SK-N-SH treated with all-trans-retinoic acid at 6 μM for 48 hours (cell line): Measurements from ENCODE around the gene AP1G2.
"Not testable (repeated sequence)": the region's sequence is repeated elsewhere in the genome, so short reads cannot be mapped to it uniquely, and the experiment has no call there.

Experiments
- ATAC-seq: fragments of 200-7000 bp; cut with Tn5 transposase; 3 replicates; pipeline ENCODE4 v1.9.1; 2020; ENCODE audit warnings: mild to moderate bottlenecking, moderate library complexity
- BACH2 ChIP-seq: fragments of 250-450 bp; sonication (Bioruptor Pico); IDR thresholded peaks from 2 replicates; pipeline ENCODE4 v1.9.0; 2021; ENCODE audit warnings: mild to moderate bottlenecking, borderline replicate concordance
- CREB5 ChIP-seq: fragments of 250-450 bp; sonication (Bioruptor Pico); IDR thresholded peaks from 2 replicates; pipeline ENCODE4 v1.5.1; 2020; ENCODE audit warnings: low read depth, mild to moderate bottlenecking, moderate library complexity
- CSDC2 ChIP-seq: fragments of 250-450 bp; sonication (Bioruptor Pico); IDR thresholded peaks from 2 replicates; pipeline ENCODE4 v1.5.0; 2020; ENCODE audit warnings: mild to moderate bottlenecking, moderate library complexity
- CSRNP3 ChIP-seq: fragments of 250-450 bp; sonication (Bioruptor Pico); IDR thresholded peaks from 2 replicates; pipeline ENCODE4 v1.5.1; 2021; ENCODE audit warnings: mild to moderate bottlenecking, moderate library complexity
- ESRRG ChIP-seq: fragments of 250-450 bp; sonication (Bioruptor Pico); IDR thresholded peaks from 2 replicates; pipeline ENCODE4 v1.6.1; 2021; ENCODE audit warnings: mild to moderate bottlenecking
- GLIS3 ChIP-seq: fragments of 250-450 bp; sonication (Bioruptor Pico); IDR thresholded peaks from 2 replicates; pipeline ENCODE4 v1.5.0; 2020; ENCODE audit warnings: mild to moderate bottlenecking, moderate library complexity
- ISL1 ChIP-seq: fragments of 250-450 bp; sonication (Bioruptor Pico); IDR thresholded peaks from 2 replicates; pipeline ENCODE4 v2.1.2; 2022; ENCODE audit warnings: mild to moderate bottlenecking, moderate library complexity
- OSR1 ChIP-seq: fragments of 250-450 bp; sonication (Bioruptor Pico); IDR thresholded peaks from 2 replicates; pipeline ENCODE4 v1.8.0; 2022; ENCODE audit warnings: moderate library complexity, mild to moderate bottlenecking, inconsistent platforms
- PPARA ChIP-seq: fragments of 250-450 bp; sonication (Bioruptor Pico); IDR thresholded peaks from 2 replicates; pipeline ENCODE4 v1.5.0; 2020; ENCODE audit warnings: mild to moderate bottlenecking, borderline replicate concordance
- RARB ChIP-seq: fragments of 250-450 bp; sonication (Bioruptor Pico); IDR thresholded peaks from 2 replicates; pipeline ENCODE4 v1.8.0; 2021; ENCODE audit warnings: mild to moderate bottlenecking, moderate library complexity
- SNAI2 ChIP-seq: fragments of 250-450 bp; sonication (Bioruptor Pico); IDR thresholded peaks from 2 replicates; pipeline ENCODE4 v1.5.0; 2020; ENCODE audit warnings: mild to moderate bottlenecking, moderate library complexity
- TCF4 ChIP-seq: fragments of 250-450 bp; sonication (Bioruptor Pico); IDR thresholded peaks from 2 replicates; pipeline ENCODE4 v1.8.0; 2021; ENCODE audit warnings: mild to moderate bottlenecking, moderate library complexity, borderline replicate concordance
- TOX ChIP-seq: fragments of 250-450 bp; sonication (Bioruptor Pico); IDR thresholded peaks from 2 replicates; pipeline ENCODE4 v1.8.0; 2021; ENCODE audit warnings: mild to moderate bottlenecking, moderate library complexity, borderline replicate concordance
- TSHZ2 ChIP-seq: fragments of 250-450 bp; sonication (Bioruptor Pico); IDR thresholded peaks from 2 replicates; pipeline ENCODE4 v1.5.0; 2020; ENCODE audit warnings: mild to moderate bottlenecking, moderate library complexity
- ZC3H10 ChIP-seq: fragments of 250-450 bp; sonication (Bioruptor Pico); IDR thresholded peaks from 2 replicates; pipeline ENCODE4 v1.5.1; 2021; ENCODE audit warnings: mild to moderate bottlenecking, moderate library complexity
- ZFP3 ChIP-seq: fragments of 250-450 bp; sonication (Bioruptor Pico); IDR thresholded peaks from 2 replicates; pipeline ENCODE4 v1.5.0; 2020; ENCODE audit warnings: mild to moderate bottlenecking, moderate library complexity
- ZFP30 ChIP-seq: fragments of 450-650 bp; formaldehyde crosslinking; IDR thresholded peaks from 2 replicates; pipeline ENCODE4 v1.5.0; 2022; ENCODE audit warnings: mild to moderate bottlenecking, moderate library complexity
- ZNF565 ChIP-seq: fragments of 450-650 bp; formaldehyde crosslinking; conservative IDR thresholded peaks from 2 replicates; pipeline ENCODE4 v1.5.0; 2020; ENCODE audit warnings: low read depth, mild to moderate bottlenecking, moderate library complexity
- ZNF70 ChIP-seq: fragments of 450-650 bp; formaldehyde crosslinking; IDR thresholded peaks from 2 replicates; pipeline ENCODE4 v1.5.0; 2020; ENCODE audit warnings: mild to moderate bottlenecking, moderate library complexity
- ZNF8 ChIP-seq: fragments of 450-650 bp; formaldehyde crosslinking; IDR thresholded peaks from 2 replicates; pipeline ENCODE4 v1.5.0; 2020; ENCODE audit warnings: mild to moderate bottlenecking, moderate library complexity
- TF ChIP-seq, protein P1 (sequence below): fragments of 250-450 bp; sonication (Bioruptor Pico); IDR thresholded peaks from 2 replicates; pipeline ENCODE4 v1.8.0; 2021; ENCODE audit warnings: low read depth, mild to moderate bottlenecking, moderate library complexity, borderline replicate concordance
- TF ChIP-seq, protein P2 (sequence below): fragments of 250-450 bp; sonication (Bioruptor Pico); IDR thresholded peaks from 2 replicates; pipeline ENCODE4 v1.8.0; 2020; ENCODE audit warnings: mild to moderate bottlenecking, moderate library complexity, borderline replicate concordance

The AP1G2 gene

DNA sequence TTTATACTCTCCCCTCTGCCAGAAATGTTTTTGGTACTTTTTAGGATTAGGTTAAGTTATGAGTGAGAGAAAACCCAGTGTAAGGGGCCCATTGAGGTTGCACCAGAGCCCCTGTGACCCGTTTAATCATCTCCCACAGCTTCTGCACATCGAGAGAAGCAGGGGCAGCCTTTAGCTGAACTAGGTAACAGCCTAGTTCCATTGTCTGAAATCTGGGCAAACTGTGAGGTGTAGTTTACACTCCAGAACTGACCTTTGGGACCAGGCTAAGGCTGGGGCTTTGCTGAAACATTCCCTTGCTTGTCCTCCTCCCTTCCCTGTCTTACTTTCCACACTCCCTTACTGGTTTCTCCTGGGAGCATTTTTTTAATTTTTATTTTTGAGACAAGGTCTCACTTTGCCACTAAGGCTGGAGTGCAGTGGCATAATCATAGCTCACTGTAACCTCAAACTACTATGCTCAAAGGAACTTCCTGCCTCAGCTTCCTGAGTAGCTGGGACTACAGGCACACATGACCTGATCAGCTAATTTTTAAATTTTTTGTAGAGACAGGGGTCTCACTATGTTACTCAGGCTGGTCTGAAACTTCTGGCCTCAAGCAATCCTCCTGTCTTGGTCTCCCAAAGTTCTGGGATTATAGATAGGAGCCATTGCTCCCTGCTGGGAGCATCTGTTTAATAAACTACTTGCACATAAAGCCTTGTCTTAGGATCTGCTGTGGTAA lies 42.7 kb upstream of the AP1G2 start:
- no peak for ATAC-seq

DNA sequence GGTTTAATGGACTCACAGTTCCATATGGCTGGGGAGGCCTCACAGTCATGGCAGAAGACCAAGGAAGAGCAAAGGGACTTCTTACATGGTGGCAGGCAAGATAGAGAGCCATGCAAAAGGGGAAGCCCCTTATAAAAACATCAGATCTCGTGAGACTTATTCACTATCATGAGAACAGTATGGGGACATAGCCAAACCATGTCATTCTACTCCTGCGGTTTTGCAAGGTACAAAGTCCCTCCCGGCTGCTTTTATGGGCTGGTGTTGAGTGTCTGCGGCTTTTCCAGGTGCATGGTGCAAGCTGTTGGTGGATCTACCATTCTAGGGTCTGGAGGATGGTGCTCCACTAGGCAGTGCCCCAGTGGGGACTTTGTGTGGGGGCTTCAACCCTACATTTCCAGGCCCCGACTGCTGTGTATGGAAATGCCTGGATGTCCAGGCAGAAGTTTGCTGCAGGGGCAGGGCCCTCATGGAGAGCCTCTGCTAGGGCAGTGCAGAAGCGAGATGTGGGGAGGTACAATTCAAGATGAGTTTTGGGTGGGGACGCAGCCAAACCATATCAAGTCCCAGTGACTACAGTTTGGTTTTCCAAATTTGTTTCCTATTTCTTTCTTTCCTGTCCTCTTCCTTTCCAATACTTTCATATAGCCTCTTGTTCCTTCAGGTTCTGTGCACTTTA lies 42.0 kb upstream of the AP1G2 start:
- not testable (repeated sequence) for ATAC-seq

More for the DNA sequence above, 42.7 kb upstream of the AP1G2 start:
- TF ChIP-seq ZNF70, result no peak
- TF ChIP-seq ISL1 (CRISPR knock-in tag), result no peak
- no peak for TF ChIP-seq SNAI2
- TF ChIP-seq GLIS3, result no peak
- no peak for TF ChIP-seq ESRRG (CRISPR knock-in tag)
- no peak for TF ChIP-seq CSDC2
- TF ChIP-seq PPARA, result no peak
- TF ChIP-seq RARB, result no peak
- no peak for TF ChIP-seq OSR1 (CRISPR knock-in tag)
- TF ChIP-seq, protein P1, sequence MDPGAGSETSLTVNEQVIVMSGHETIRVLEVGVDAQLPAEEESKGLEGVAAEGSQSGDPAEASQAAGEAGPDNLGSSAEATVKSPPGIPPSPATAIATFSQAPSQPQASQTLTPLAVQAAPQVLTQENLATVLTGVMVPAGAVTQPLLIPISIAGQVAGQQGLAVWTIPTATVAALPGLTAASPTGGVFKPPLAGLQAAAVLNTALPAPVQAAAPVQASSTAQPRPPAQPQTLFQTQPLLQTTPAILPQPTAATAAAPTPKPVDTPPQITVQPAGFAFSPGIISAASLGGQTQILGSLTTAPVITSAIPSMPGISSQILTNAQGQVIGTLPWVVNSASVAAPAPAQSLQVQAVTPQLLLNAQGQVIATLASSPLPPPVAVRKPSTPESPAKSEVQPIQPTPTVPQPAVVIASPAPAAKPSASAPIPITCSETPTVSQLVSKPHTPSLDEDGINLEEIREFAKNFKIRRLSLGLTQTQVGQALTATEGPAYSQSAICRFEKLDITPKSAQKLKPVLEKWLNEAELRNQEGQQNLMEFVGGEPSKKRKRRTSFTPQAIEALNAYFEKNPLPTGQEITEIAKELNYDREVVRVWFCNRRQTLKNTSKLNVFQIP, result no peak
- no peak for TF ChIP-seq ZFP30 (CRISPR knock-in tag)
- TF ChIP-seq TCF4 (CRISPR knock-in tag), result no peak
- no peak for TF ChIP-seq ZC3H10 (CRISPR knock-in tag)
- TF ChIP-seq CREB5 (CRISPR knock-in tag), result no peak
- no peak for TF ChIP-seq TSHZ2 (CRISPR knock-in tag)
- TF ChIP-seq CSRNP3, result no peak
- TF ChIP-seq BACH2 (CRISPR knock-in tag), result no peak

GRCh38 chr14:23609001-23609400 lies 41.4 kb upstream of the AP1G2 start:
- TF ChIP-seq SNAI2 (no peak), ZNF70 (no peak), ZNF8 (CRISPR knock-in tag) (no peak)
- TF ChIP-seq, protein P1, result no peak
- ATAC-seq, result no peak

DNA sequence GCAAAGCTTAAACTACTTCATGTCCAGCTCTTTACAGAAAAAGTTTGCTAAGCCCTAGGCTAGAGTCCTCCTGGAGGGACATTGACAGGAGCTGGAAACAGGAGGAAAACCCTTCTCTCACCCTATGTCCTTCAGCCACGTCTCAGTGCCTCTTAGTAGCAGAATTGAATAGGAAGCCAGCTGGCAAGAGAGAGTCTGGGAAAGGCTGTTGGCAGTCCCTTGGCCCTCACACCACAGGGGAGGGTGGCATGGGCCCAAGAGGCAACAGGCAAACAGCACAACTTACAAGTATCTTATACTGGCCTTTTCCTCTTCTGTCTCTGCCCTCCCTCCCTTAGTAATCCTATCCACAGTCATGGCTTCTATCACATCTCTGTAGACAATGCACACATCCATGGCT lies 40.9 kb upstream of the AP1G2 start:
- no peak for ATAC-seq
- no peak for TF ChIP-seq PPARA
- TF ChIP-seq, protein P2, sequence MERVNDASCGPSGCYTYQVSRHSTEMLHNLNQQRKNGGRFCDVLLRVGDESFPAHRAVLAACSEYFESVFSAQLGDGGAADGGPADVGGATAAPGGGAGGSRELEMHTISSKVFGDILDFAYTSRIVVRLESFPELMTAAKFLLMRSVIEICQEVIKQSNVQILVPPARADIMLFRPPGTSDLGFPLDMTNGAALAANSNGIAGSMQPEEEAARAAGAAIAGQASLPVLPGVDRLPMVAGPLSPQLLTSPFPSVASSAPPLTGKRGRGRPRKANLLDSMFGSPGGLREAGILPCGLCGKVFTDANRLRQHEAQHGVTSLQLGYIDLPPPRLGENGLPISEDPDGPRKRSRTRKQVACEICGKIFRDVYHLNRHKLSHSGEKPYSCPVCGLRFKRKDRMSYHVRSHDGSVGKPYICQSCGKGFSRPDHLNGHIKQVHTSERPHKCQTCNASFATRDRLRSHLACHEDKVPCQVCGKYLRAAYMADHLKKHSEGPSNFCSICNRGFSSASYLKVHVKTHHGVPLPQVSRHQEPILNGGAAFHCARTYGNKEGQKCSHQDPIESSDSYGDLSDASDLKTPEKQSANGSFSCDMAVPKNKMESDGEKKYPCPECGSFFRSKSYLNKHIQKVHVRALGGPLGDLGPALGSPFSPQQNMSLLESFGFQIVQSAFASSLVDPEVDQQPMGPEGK (CRISPR knock-in tag), result no peak
- TF ChIP-seq ZFP3 (CRISPR knock-in tag), result no peak
- TF ChIP-seq ISL1 (CRISPR knock-in tag), result no peak
- TF ChIP-seq ZNF565 (CRISPR knock-in tag), result no peak
- TF ChIP-seq, protein P1, result no peak
- TF ChIP-seq ZNF8 (CRISPR knock-in tag), result no peak
- no peak for TF ChIP-seq CSDC2
- no peak for TF ChIP-seq ESRRG (CRISPR knock-in tag)
- no peak for TF ChIP-seq GLIS3
- no peak for TF ChIP-seq ZNF70
- TF ChIP-seq OSR1 (CRISPR knock-in tag), result no peak
- no peak for TF ChIP-seq TOX (CRISPR knock-in tag)
- TF ChIP-seq ZC3H10 (CRISPR knock-in tag), result no peak
- TF ChIP-seq ZFP30 (CRISPR knock-in tag), result no peak
- TF ChIP-seq, all 23 proteins: peak for 0
